ENCODE measurements around the gene FLCN.

The FLCN gene

DNA sequence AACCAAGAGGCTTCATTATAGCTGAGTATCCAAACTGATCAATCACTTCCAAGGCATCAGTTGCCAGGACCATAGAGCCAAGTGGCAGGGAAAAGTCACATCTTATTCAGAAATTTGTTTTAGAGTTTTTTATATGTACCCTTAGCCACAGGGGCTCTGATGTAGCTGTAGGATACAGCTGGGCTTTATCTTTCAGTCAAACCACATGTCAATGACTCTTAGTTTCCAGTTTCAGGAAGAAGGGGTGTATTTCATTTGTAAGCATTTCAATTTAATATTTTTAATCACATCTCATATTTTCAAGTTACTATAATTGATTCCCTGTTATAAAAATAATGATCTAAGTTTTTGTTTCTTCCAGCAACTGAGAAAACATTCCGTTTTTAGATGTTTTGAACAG is 2.9 kb upstream of the FLCN start:
- DNase-seq (ENCODE audit: insufficient read length, low spot score) (no peak), FAIRE-seq (no peak)

DNA sequence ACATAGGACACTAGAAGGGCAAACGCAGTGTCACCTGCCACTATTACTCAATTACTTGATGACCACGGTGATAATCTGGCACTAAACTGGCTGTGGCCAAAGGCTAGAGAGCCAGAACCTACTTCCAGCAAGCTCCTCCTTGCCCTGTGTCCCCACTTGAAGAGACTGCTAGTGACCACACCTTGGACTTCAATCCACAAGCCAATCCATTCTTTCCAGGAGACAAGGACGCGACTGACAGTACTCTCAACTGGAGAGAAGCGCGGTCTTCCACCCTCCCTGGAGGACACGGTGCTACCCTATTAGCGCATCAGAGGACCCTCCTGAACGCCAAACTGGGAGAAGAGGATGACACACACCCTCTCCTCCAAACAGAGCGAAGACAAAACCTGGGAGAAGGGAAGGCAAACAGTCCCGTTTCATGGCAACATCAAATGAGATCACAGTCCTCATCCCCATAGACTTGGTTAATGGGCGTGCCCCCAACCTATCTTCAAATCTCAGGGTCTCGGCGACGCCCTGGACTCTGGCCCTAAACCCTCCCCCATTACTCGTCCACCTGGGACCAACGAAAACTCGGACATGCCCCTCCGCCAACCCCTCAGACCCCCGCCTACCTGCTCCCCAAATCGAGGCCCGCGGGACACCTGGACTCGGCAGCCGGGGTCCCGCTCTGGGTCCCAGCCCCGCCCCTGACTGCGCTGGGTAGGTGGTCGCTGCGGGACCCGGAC is 508 bp downstream of the FLCN start:
- FAIRE-seq: no peak
- peak; percentile 41 for DNase-seq (ENCODE audit: insufficient read length, low spot score)

DNA sequence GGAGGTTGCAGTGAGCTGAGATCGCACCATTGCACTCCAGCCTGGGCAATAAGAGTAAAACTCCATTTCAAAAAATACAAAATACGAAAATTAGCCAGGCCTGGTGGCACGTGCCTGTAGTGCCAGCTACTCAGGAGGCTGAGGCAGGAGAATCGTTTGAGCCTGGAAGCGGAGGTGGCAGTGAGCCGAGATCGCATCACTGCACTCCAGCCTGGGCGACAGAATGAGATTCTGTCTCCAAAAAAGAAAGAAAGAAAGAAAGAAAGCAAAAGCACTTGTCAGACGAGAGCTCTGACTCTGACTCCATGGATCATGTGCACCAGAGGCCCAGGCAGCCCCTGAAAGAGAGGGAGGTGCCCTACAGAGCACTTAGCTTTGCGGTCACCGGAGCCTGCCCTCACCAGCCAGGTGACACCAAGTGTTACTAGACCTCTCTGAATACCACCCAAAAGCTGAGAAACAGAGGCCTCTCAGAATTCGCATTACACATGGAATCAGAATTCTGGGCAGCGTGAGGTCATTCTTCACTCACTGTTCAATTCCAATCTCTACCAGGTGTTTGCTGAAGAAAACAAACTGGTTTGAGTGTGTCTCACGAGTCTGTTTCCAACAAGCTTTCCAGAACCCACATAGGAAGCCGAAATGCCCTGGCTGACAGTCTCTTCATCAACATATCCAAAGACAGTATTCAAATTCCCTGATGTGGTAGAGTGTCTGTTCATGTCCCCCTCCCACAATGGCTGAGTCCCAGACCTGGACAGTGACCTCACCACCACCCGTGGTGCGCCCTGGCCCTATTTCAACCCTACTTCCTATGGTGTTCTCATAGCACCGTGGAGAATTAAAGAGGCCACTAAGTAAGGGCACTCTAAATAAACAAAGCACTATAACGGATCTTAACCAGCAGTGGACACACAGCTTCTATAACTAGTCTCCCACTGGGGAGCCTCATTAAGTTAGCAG is 1.5 kb downstream of the FLCN start:
- DNase-seq (ENCODE audit: insufficient read length, low spot score) (no peak), FAIRE-seq (peak; percentile 57)

DNA sequence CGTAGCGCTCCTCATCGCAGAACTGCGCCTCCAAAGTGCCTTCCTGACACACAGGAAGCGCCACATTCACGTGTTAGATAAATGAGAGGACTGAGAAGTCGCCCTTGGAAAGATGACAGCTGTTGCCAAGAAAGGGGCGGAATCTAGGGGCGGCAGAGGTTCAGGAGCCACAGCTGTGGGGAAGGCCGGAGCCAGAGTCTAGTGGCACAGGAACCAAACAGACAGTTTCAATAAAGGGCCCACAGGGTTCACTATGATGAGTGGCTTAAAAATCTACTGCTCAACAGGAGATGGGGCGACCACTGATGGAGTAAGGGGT is 4.7 kb downstream of the FLCN start:
- no peak for DNase-seq (ENCODE audit: insufficient read length, low spot score)
- no peak for FAIRE-seq

DNA sequence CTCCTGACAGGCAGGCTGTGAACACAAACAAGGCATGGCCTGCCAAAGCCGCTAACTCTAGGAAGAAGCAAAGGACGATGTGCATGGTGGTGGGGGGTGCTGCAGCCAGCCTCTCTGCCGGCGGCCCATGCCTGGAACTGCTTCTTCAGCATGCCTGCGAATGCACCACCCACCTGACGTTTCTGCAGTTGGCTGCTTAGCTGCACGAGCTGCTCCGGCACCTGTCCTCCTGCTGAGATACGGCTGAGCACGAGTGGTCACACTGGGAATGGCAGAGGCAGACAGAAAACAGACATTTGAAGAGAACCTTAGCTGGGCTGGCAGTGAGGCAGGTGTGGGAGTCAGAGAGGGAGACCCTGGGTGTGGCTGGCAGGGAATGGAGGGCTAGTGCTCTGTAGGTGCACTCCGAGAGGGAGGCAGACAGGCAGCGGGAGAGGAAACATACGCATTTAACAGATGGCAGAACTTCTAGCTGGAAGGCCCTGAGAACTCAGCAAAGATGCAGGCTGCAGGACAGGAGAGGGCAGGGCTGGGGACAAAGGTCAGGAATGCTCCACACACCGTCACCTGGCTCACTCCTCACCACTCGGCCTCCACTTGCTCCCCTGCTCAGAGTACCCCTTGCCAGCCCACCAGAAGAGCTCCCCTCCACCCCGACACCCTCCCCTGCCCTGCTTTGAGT is 5.2 kb downstream of the FLCN start:
- FAIRE-seq: peak; percentile 55
- DNase-seq (ENCODE audit: insufficient read length, low spot score): no peak

DNA sequence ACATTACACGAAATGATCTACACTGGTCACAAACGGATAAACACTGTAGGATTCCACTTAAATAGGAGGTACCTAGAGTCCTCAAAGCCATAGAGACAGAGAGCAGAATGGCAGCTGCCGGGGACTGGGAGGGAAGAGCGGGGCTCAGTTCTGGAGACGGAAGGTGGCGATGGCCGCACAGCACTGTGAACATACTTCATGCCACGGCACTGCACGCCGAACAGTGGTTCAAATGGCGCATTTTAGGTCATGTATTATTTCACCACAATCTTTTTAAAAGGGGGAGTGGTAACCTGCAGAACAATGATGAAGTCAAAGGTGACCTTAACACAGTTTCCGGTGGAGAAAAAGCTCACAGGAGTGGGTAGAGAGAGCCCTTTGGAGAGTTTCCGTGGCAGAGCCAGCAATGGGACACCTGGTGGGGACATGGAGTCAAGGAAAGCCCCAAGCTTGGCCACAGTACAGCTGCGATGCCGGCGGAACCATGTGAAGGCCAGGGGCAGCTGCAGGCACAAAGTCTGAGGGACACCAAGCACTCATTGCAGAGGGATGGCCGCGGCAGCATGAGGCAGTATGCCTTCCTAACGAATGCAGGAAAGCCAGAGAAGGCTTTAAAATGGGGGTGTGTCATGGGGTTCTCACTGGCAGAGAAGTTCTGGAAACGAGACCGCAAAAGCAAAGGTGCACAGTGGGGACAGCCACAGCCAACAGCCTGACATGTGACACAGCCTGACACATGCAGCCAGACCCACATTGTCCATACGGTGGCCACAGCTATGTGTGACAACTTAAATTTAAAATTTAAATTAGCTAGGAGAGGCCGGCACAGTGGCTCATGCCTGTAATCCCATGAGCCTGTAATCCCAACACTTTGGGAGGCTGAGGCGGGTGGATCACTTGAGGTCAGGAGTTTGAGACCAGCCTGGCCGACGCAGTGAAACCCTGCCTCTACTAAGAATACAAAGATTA is 7.3 kb downstream of the FLCN start:
- no peak for DNase-seq (ENCODE audit: insufficient read length, low spot score)
- peak; percentile 68 for FAIRE-seq

DNA sequence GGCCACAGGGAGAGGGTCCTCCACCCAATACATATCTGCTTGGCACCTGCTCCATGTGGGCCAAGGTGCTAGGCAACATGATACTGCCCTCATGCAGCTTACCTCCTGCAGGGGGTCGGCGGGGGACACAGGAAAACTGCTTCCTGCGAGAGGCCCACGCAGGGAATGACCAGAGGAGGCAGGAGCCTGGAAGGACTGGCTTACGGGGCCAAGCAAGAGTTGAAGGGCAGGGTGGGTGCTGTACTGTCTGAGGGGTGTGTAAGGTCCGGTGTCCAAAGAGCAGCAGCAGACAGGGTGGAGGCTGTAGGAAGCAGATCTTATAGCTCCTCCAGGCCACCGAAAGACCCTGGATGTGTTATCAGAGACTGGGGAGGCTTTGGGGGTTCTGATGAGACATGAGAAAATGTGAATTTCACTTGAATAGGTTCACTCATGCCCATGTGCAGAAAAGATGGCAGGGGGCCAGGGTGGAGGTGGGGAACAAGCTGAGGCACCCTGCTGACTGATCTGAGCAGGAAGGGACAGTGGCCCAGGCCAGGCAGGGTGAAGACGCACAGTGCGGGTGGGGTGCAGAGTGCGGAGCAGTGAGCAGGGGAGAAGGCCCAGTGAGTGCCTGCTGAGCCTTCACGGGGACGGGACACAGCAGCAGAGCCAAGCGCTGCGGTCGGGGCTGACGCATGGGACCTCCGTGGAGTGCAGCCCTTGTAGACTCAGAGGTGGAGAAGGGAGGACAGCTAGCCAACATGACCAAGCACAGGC is 8.3 kb downstream of the FLCN start:
- DNase-seq (ENCODE audit: insufficient read length, low spot score) (no peak), FAIRE-seq (peak; percentile 42)

DNA sequence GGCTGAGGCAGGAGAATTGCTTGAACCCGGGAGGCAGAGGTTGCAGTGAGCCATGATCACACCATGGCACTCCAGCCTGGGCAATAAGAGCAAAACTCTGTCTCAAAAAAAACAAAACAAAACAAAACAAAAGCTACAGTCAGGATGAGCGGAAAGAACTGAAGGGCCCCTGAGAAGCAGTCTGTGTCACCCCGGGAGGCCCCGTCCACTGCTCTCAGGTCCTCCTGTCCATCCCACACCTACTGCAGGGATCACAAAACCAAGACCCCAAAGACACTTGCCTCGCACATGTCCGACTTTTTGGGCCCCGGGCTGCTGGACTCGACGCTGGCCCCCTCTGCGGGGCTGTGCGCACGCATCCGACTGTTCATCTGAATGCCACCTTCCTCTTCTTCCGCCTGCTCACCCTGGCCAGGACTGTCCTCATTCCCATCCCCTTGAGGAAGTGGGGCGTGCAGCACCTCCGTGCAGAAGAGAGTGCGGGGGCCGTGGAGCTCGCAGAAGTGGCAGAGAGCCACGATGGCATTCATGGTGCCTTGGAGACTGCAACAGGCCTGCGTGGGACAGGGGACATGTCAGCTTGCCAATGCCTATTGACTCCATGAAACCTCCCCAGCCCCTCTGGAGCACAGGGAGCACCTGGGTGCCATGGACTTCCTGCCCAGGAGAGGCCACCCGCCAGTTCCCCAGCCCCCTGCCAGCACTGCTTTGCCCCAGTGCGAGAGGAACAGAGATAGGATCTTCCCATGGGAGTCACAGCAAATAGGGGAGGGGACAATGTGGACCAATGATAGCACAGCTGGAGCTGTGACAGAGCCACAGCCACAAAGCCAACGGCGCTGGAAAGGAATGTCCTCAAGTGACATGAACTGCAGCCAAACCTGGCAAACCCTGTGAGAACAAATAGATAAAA is 9.1 kb downstream of the FLCN start:
- no peak for DNase-seq (ENCODE audit: insufficient read length, low spot score)

DNA sequence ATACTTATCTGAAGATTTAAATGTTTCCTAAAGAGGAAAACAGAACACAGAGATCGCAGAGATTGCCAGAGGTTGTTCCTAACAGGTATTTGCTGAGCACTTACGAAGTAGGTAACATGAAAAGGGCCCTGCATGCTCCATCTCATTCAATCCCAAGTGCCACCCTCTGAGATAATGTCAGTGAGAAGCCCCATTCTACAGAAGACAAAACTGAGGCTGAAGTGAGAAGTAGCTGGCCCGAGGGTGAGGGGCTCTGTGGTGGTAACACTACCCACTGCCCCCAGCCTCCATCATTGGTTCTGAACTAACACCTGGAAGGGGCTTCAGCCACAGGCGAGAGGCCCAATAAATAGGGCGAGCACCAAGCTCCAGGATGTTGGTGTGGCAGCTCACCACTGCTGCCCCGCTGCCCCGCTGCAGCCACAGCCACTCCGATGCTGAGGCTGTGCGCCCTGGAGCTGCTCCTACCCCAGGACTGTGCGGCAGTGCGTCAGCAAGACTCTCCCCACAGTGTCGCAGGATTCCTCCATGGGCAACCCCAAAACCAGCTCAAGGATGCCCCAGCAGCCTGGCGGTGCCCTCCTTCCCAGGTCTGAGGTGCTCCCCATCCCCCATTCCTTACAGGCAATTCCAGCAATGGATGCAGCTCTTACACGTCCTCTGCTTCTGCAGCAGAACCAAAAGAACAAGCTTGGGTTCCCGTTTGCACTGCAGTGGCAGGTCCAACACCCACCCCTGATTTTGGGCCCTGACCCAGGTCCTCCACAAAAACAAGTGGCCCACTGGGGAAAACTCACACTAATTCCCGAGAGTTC is 10.3 kb downstream of the FLCN start:
- FAIRE-seq (no peak), DNase-seq (ENCODE audit: insufficient read length, low spot score) (no peak)

More for the DNA sequence above, 9.1 kb downstream of the FLCN start:
- FAIRE-seq: no peak

DNA sequence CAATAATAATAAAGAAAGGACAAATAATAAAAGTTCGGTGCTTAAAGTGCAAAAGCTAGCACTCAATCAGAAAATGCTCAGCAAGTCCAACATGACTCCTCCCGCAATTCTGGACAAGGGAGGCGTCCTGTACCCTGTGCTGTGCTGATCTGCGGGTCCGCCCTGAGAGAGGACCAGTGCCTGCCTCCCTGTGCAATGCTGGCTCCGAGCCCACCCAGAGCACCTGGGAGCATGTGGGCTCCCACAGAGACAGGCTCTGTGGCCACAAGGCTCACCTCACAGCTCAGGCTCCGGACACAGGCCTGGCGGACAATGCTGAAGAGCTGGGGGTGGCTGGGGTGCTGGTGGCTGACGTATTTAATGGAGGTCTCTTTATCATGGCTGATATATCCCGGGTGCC is 11.1 kb downstream of the FLCN start:
- no peak for FAIRE-seq
- DNase-seq (ENCODE audit: insufficient read length, low spot score): no peak

DNA sequence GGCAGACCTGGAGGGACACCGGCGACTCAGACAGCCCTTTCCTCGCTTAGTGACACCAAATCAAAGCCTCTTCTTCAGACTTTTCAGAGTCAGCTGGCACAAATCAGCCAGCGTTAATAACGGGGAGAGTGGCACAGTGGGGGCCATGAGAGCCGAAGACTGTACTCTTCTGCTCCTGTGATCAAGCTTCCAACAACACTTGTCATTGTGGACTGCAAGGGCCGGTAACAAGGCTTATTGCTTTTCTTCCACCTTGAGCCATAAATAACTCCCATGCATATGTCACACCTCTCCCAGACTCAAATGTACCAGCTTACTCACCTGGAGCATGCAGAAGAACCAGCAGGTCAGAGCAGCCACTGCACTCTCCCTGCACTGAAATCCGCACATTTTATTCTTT is 12.8 kb downstream of the FLCN start:
- DNase-seq (ENCODE audit: insufficient read length, low spot score) (no peak), FAIRE-seq (no peak)

DNA sequence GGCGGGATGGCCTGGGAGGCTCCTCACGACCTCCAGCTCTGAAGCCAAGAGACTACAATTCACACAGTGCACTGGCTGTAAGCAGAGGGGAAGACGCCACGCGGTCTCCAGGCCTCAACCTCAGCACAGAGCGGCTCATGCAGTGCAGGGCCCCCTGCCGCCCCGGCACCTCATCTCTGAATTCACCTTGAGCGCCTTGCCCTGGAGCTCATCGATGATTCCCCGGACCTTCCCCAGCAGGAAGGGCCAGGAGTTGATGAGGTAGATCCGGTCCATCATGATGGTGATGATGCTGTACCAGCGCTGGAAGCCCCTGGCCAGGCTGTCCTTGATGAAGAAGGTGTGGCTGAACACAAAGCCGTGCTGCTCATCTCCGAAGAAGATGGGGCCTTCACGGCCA is 13.2 kb downstream of the FLCN start:
- DNase-seq (ENCODE audit: insufficient read length, low spot score) (no peak), FAIRE-seq (no peak)

DNA sequence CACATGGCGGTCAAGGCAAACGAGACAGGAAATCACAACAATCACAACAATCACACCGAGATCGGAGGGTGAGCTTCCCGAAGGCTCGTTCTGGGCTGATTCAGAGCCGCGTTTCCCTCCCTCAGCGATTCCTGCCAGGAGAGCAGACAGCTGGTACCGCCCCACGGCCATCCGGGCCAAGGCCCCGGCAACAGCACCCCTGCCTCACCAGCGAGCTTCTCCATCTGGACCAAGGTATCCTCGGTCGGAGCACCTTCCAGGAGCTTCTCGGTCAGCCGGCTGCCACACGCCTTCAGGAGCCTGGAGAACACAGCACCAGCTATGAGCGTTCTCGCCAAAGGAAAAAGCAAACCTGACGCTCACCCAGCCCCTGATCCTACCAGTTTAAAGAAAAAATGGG is 15.6 kb downstream of the FLCN start:
- FAIRE-seq (no peak), DNase-seq (ENCODE audit: insufficient read length, low spot score) (no peak)

DNA sequence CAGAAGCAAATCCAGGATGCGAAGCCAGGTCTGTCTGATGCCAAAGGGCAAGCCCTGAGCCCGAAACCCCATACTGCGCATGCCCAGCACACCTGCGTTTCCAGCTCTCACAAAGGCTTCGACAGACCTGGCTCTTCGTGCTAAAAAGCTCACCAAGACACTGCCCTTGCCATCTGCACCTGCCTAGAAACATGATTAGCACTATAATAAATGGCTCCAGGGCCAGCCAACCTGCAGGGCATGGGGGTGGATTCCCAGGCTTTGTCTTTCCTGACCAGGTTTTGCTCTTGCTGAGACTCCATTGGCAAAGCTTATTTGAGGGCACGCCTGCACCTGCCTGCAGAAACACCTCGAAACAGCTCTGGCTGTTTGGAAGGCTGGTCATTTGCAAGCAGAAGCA is 16.4 kb downstream of the FLCN start:
- no peak for FAIRE-seq
- no peak for DNase-seq (ENCODE audit: insufficient read length, low spot score)

DNA sequence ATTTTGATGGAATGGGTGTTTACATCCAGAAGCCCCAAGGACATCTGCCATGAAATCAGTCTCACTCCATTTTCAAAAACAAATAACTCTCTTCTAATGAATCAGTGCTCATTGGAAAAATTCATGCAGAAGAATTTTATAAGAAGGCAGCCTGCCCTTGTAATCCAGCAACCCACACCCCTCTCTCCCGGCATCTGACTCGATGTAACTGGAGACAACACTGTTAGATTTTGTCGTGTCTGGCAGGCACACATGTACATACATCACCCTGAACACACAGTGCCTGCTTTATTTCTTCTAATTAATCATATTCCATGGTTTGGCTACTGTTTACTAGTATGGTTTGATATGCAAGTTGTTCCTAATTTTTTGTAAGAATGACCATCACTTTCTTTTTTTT is 19.0 kb downstream of the FLCN start:
- FAIRE-seq: no peak
- no peak for DNase-seq (ENCODE audit: insufficient read length, low spot score)

DNA sequence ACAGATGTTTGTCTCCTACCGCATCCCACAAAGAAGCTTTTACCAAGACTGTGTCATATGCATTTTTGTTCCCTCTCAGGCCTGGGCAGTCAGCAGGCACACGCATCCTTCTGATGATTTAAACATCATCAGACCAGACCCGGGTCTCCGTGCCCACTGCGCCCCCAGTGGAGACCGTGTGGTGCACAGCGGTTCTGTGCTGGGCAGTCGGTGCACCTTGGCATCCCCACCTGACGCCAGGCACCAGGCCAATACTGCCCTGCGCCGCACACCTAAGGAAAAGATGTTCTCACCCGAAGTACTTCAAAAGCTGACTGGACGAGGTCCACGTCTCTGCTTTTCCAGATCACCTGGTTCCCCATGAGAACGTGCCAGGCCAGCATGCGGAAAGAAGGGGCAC is 20.2 kb downstream of the FLCN start:
- FAIRE-seq (no peak), DNase-seq (ENCODE audit: insufficient read length, low spot score) (no peak)

DNA sequence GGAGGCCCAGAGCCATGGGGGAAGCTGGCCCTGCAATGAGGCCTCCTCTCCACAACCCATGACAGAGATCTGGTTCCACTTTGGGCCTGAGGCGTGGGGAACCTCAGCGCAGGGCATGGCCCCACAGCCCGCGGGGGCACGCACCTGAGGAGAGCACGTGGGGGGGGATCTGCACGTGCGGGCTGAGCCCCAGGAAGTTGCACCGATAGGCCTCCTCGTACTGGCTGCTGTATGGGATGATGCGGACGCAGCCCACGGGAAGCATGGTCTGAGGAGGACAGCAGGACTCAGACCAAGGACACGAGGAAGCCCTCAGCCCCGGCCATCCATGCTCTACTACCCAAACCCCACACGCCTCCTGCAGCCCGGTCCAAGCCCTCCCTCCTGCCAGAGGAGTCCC is 20.7 kb downstream of the FLCN start:
- no peak for FAIRE-seq
- no peak for DNase-seq (ENCODE audit: insufficient read length, low spot score)

DNA sequence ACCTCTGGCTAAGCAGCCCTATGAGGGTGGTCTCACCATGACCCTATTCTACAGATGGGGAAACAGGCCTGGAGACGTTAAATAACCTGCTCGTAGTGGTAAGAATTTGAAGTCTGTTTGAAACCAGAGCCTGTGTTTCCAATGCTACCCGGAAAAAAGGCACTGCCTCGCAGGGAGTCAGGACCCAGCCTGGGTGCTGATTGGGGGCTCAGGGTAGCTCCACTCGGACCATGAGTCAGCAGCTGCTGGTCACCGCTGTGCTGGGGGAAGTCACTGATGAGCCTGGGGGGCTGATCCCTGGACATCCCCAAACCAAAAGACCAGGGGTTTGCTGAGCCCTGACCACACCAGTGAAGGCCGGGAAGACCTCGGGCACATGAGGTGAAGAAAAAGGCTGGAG is 21.4 kb downstream of the FLCN start:
- DNase-seq (ENCODE audit: insufficient read length, low spot score): no peak
- FAIRE-seq: no peak
